ENCODE measurements around the gene KRT37.

Gene KRT37

DNA sequence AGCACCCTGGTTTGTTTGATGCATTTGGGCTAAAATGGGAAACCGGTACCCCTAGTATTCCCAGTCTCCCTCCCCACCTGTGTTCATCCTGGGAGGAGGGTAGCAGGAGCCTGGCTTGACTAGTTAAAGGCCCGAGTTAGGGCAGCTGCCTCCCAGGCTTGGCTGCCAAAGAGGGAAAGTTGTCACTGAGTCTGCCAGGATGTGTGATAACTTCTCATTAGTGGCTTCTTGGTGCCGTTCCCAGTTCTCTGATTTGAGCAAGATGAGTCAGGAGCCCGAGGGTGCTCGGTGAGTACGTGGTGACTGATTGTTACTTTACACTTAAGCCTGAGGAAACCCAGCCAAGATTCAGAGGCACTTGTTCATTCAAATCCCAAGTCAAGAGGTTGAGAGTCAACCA is 40.3 kb upstream of the KRT37 start:
- Histone ChIP-seq H3K79me2 (ENCODE audit: control insufficient read depth, insufficient read depth, low read length, poor library complexity) (no peaks in the 10 kb centered on the region), H4K8ac (ENCODE audit: low read depth, low read length) (no peak overlapping the region), H3K4ac (ENCODE audit: low read depth, low read length) (no peak overlapping the region), H2AK5ac (ENCODE audit: low read length) (no peak overlapping the region), H3K36me3 (ENCODE audit: control insufficient read depth in 1 of 2, insufficient read depth in 2 of 2, low read length in 2 of 2) (no peaks in the 10 kb centered on the region), H3K23ac (ENCODE audit: low read length) (no peak overlapping the region), H3K4me3 (ENCODE audit: low read depth, low read length) (no peak overlapping the region), H3K27me3 (ENCODE audit: insufficient read depth, low read length) (no peaks in the 10 kb centered on the region), H3K4me1 (ENCODE audit: control insufficient read depth in 1 of 2, insufficient read depth in 2 of 2, low read length in 2 of 2) (no peaks in the 10 kb centered on the region), H3K14ac (ENCODE audit: low read length) (no peak overlapping the region), H3K4me2 (ENCODE audit: low read length) (no peak overlapping the region), H3K79me1 (ENCODE audit: low read length) (no peaks in the 10 kb centered on the region), H2BK120ac (ENCODE audit: insufficient read depth, low read length, poor library complexity) (no peak overlapping the region), H4K91ac (ENCODE audit: low read depth, low read length) (no peak overlapping the region), H3K18ac (ENCODE audit: low read length) (no peak overlapping the region), H2BK12ac (ENCODE audit: low read length) (no peak overlapping the region), H2AFZ (ENCODE audit: insufficient read depth, low read length, poor library complexity) (no peak overlapping the region), H4K12ac (ENCODE audit: low read depth, low read length) (no peak overlapping the region), H2BK5ac (ENCODE audit: low read depth, low read length, poor library complexity) (no peak overlapping the region), H3K27ac (ENCODE audit: low read depth, low read length) (no peak overlapping the region), H3K9ac (ENCODE audit: low read length) (no peak overlapping the region), H3K9me3 (ENCODE audit: insufficient read depth, low read depth, low read length) (peaks cover 5% of the 10 kb centered on the region)
- WGBS (ENCODE audit: extremely low coverage, insufficient coverage, insufficient read length): no CpG with 5 or more reads among the region's 6 CpGs
- DNase-seq: peak; percentile 9 to 25

DNA sequence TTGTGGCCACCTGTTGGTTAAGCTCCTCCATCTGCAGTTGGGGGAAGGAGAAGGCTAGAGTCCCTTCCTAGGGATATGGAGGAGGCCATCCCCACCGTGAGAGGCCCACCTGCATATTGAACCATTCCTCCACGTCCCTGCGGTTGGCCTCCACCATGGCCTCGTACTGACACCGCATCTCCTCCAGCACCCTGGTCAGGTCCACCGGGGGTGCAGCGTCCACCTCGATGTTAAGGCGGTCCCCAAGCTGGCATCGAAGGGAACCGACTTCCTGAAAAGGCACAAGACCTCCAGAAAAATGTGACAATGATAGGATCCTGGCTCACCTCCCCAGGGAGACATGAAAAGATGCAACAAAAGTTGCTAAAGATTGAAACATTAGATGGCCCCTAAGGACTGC is 39.8 kb upstream of the KRT37 start:
- no peaks in the 10 kb centered on the region for H3K79me2 ChIP-seq (ENCODE audit: control insufficient read depth, insufficient read depth, low read length, poor library complexity)
- H3K4me2 ChIP-seq (ENCODE audit: low read length): no peak overlapping the region
- H2BK12ac ChIP-seq (ENCODE audit: low read length): no peak overlapping the region
- H3K9ac ChIP-seq (ENCODE audit: low read length): no peak overlapping the region
- H4K12ac ChIP-seq (ENCODE audit: low read depth, low read length): no peak overlapping the region
- no peak overlapping the region for H2BK120ac ChIP-seq (ENCODE audit: insufficient read depth, low read length, poor library complexity)
- no peak overlapping the region for H3K4ac ChIP-seq (ENCODE audit: low read depth, low read length)
- H3K27me3 ChIP-seq (ENCODE audit: insufficient read depth, low read length): no peaks in the 10 kb centered on the region
- H3K9me3 ChIP-seq (ENCODE audit: insufficient read depth, low read depth, low read length): peaks cover 5% of the 10 kb centered on the region
- no peak overlapping the region for H4K91ac ChIP-seq (ENCODE audit: low read depth, low read length)
- WGBS (ENCODE audit: extremely low coverage, insufficient coverage, insufficient read length): no CpG with 5 or more reads among the region's 11 CpGs
- H4K8ac ChIP-seq (ENCODE audit: low read depth, low read length): no peak overlapping the region
- no peak overlapping the region for H2BK5ac ChIP-seq (ENCODE audit: low read depth, low read length, poor library complexity)
- H2AFZ ChIP-seq (ENCODE audit: insufficient read depth, low read length, poor library complexity): no peak overlapping the region
- no peaks in the 10 kb centered on the region for H3K4me1 ChIP-seq (ENCODE audit: control insufficient read depth in 1 of 2, insufficient read depth in 2 of 2, low read length in 2 of 2)
- H2AK5ac ChIP-seq (ENCODE audit: low read length): no peak overlapping the region
- H3K14ac ChIP-seq (ENCODE audit: low read length): no peak overlapping the region
- H3K36me3 ChIP-seq (ENCODE audit: control insufficient read depth in 1 of 2, insufficient read depth in 2 of 2, low read length in 2 of 2): no peaks in the 10 kb centered on the region
- H3K4me3 ChIP-seq (ENCODE audit: low read depth, low read length): no peak overlapping the region
- H3K18ac ChIP-seq (ENCODE audit: low read length): no peak overlapping the region
- H3K27ac ChIP-seq (ENCODE audit: low read depth, low read length): no peak overlapping the region
- no peak for DNase-seq
- H3K23ac ChIP-seq (ENCODE audit: low read length): no peak overlapping the region
- H3K79me1 ChIP-seq (ENCODE audit: low read length): no peaks in the 10 kb centered on the region

DNA sequence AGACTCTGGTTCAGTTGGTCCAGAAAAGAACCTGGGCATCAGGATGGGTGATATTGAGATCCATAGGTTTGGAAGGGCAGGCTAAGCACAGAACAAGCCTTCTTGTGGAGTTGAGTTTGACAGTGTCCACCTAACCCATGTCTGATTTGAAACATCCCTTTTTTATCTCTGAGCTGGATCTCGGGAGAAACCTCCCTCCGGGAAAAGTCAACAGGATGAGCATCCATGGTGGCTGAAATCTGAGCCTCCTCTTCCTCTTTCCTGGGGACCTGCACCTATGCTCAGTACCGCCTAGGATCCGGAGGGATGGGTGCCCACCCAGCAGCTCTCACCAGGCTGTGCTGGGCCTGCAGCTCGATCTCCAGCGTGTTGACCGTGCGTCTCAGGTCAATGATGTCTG is 39.4 kb upstream of the KRT37 start:
- no peak overlapping the region for H4K91ac ChIP-seq (ENCODE audit: low read depth, low read length)
- H3K14ac ChIP-seq (ENCODE audit: low read length): no peak overlapping the region
- no peaks in the 10 kb centered on the region for H3K36me3 ChIP-seq (ENCODE audit: control insufficient read depth in 1 of 2, insufficient read depth in 2 of 2, low read length in 2 of 2)
- no peaks in the 10 kb centered on the region for H3K27me3 ChIP-seq (ENCODE audit: insufficient read depth, low read length)
- peaks cover 5% of the 10 kb centered on the region for H3K9me3 ChIP-seq (ENCODE audit: insufficient read depth, low read depth, low read length)
- H3K18ac ChIP-seq (ENCODE audit: low read length): no peak overlapping the region
- H4K12ac ChIP-seq (ENCODE audit: low read depth, low read length): no peak overlapping the region
- H2AFZ ChIP-seq (ENCODE audit: insufficient read depth, low read length, poor library complexity): no peak overlapping the region
- no peak overlapping the region for H3K23ac ChIP-seq (ENCODE audit: low read length)
- no peaks in the 10 kb centered on the region for H3K4me1 ChIP-seq (ENCODE audit: control insufficient read depth in 1 of 2, insufficient read depth in 2 of 2, low read length in 2 of 2)
- H2AK5ac ChIP-seq (ENCODE audit: low read length): no peak overlapping the region
- no peak overlapping the region for H4K8ac ChIP-seq (ENCODE audit: low read depth, low read length)
- no peak overlapping the region for H3K9ac ChIP-seq (ENCODE audit: low read length)
- H3K4me3 ChIP-seq (ENCODE audit: low read depth, low read length): no peak overlapping the region
- H3K79me2 ChIP-seq (ENCODE audit: control insufficient read depth, insufficient read depth, low read length, poor library complexity): no peaks in the 10 kb centered on the region
- no peaks in the 10 kb centered on the region for H3K79me1 ChIP-seq (ENCODE audit: low read length)
- no peak overlapping the region for H2BK120ac ChIP-seq (ENCODE audit: insufficient read depth, low read length, poor library complexity)
- no peak for DNase-seq
- H2BK12ac ChIP-seq (ENCODE audit: low read length): no peak overlapping the region
- no peak overlapping the region for H3K27ac ChIP-seq (ENCODE audit: low read depth, low read length)
- whole genome bisulfite sequencing (ENCODE audit: extremely low coverage, insufficient coverage, insufficient read length): no CpG with 5 or more reads among the region's 8 CpGs
- no peak overlapping the region for H3K4ac ChIP-seq (ENCODE audit: low read depth, low read length)
- no peak overlapping the region for H3K4me2 ChIP-seq (ENCODE audit: low read length)
- H2BK5ac ChIP-seq (ENCODE audit: low read depth, low read length, poor library complexity): no peak overlapping the region

DNA sequence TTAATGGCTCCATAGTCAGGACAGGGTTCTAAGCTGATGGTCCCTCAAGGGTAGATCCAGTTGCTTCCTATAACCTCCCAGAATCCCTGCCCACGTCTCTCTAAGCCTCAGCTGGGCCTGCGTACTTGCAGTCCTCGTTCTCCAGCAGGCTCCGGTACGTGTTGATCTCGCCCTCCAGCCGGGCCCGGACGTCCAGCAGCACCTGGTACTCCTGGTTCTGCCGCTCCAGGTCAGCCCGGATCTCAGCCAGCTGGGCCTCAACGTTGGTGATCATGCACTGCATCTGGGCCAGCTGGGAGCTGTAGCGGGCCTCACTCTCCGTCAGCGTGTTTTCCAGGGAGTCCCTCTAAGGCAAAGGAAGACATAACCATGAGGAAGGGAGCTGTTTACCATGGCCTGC is 38.3 kb upstream of the KRT37 start:
- H3K4me2 ChIP-seq (ENCODE audit: low read length): no peak overlapping the region
- no CpG with 5 or more reads among the region's 15 CpGs for WGBS (ENCODE audit: extremely low coverage, insufficient coverage, insufficient read length)
- no peak overlapping the region for H3K18ac ChIP-seq (ENCODE audit: low read length)
- no peak overlapping the region for H4K8ac ChIP-seq (ENCODE audit: low read depth, low read length)
- H2AFZ ChIP-seq (ENCODE audit: insufficient read depth, low read length, poor library complexity): no peak overlapping the region
- no peaks in the 10 kb centered on the region for H3K79me1 ChIP-seq (ENCODE audit: low read length)
- H4K12ac ChIP-seq (ENCODE audit: low read depth, low read length): no peak overlapping the region
- no peaks in the 10 kb centered on the region for H3K36me3 ChIP-seq (ENCODE audit: control insufficient read depth in 1 of 2, insufficient read depth in 2 of 2, low read length in 2 of 2)
- H3K14ac ChIP-seq (ENCODE audit: low read length): no peak overlapping the region
- H3K9me3 ChIP-seq (ENCODE audit: insufficient read depth, low read depth, low read length): peaks cover 5% of the 10 kb centered on the region
- H2BK12ac ChIP-seq (ENCODE audit: low read length): no peak overlapping the region
- no peak for DNase-seq
- no peaks in the 10 kb centered on the region for H3K79me2 ChIP-seq (ENCODE audit: control insufficient read depth, insufficient read depth, low read length, poor library complexity)
- no peak overlapping the region for H3K9ac ChIP-seq (ENCODE audit: low read length)
- no peak overlapping the region for H2BK5ac ChIP-seq (ENCODE audit: low read depth, low read length, poor library complexity)
- no peak overlapping the region for H3K27ac ChIP-seq (ENCODE audit: low read depth, low read length)
- no peak overlapping the region for H3K23ac ChIP-seq (ENCODE audit: low read length)
- no peaks in the 10 kb centered on the region for H3K4me1 ChIP-seq (ENCODE audit: control insufficient read depth in 1 of 2, insufficient read depth in 2 of 2, low read length in 2 of 2)
- H3K27me3 ChIP-seq (ENCODE audit: insufficient read depth, low read length): no peaks in the 10 kb centered on the region
- no peak overlapping the region for H2AK5ac ChIP-seq (ENCODE audit: low read length)
- no peak overlapping the region for H2BK120ac ChIP-seq (ENCODE audit: insufficient read depth, low read length, poor library complexity)
- H4K91ac ChIP-seq (ENCODE audit: low read depth, low read length): no peak overlapping the region
- H3K4ac ChIP-seq (ENCODE audit: low read depth, low read length): no peak overlapping the region
- H3K4me3 ChIP-seq (ENCODE audit: low read depth, low read length): no peak overlapping the region

All from trophoblast cell (in vitro differentiated cells and primary cell).